GM10266 (cell line): ENCODE data around the gene LPIN1.
"Not testable (repeated sequence)": the region's sequence is repeated elsewhere in the genome, so short reads cannot be mapped to it uniquely, and the experiment has no call there.

Source experiments
- DNase-seq: peaks from one replicate; pipeline ENCODE4 v3.0.0; 2012; ENCODE audit errors: extremely low spot score
- TF ChIP-seq, protein P1 (sequence below): IDR thresholded peaks from 2 replicates; pipeline ENCODE4 v1.5.1; 2012; ENCODE audit warnings: mild to moderate bottlenecking, low read depth; ENCODE audit not compliant: control insufficient read depth, insufficient read depth; ENCODE audit errors: missing control alignments

LPIN1 gene

DNA sequence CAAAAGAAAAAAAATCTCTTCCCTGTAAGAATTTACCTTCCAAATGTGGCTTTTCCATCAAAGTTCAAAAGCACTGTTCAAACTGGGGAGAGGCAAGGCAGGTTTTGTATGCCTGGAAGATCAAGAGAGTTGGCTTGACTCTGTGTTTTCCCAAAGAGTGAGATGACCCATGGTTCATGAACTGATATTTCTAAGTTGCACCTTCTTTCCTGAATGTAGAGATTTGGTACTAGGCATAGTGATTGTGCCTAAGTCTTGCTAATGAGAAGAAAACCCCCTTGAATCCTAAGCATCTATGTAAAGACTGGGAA is 23.4 kb upstream of the LPIN1 start:
- TF ChIP-seq, protein P1, sequence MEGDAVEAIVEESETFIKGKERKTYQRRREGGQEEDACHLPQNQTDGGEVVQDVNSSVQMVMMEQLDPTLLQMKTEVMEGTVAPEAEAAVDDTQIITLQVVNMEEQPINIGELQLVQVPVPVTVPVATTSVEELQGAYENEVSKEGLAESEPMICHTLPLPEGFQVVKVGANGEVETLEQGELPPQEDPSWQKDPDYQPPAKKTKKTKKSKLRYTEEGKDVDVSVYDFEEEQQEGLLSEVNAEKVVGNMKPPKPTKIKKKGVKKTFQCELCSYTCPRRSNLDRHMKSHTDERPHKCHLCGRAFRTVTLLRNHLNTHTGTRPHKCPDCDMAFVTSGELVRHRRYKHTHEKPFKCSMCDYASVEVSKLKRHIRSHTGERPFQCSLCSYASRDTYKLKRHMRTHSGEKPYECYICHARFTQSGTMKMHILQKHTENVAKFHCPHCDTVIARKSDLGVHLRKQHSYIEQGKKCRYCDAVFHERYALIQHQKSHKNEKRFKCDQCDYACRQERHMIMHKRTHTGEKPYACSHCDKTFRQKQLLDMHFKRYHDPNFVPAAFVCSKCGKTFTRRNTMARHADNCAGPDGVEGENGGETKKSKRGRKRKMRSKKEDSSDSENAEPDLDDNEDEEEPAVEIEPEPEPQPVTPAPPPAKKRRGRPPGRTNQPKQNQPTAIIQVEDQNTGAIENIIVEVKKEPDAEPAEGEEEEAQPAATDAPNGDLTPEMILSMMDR, result no peak
- no peak for DNase-seq

DNA sequence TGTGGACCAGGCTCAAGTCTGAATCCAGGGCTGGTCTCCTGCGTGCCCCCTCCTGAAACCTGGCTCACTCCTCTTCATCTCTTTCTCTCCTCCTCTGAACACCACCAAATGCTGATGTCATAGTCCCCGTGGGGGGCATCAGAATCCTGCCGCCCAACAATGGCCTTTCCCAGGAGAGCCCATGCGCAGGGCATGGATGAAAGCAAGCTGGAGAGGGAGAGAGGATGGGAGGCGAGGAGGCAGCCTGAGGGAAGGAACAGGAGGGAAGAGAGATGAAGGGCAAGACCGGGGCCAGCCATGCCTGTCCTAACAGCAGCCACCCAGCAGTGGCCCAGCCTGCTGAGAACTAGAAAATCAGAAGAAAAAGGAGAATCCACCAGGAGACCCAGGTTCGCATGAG is 22.3 kb upstream of the LPIN1 start:
- no peak for DNase-seq
- TF ChIP-seq, protein P1, result no peak

DNA sequence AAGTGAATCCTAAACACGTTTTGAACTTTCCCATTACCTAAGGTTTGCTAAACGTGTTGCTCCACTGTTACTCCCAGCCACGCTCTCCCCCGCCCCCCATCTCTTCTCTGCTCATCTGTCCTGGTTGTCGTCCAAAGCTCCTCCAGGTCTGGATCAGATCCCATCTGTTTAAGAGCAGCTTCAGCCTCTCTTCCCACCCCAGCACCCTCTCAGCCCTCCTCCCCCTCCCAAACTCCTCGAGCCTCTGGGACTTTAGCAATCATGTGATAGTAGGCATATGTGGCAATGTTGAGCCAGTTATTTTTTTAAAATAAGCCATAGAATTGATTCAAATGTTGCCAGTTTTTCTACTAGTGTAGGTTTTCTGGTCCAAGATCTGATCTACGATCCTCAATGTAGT is 20.0 kb upstream of the LPIN1 start:
- DNase-seq, result no peak
- TF ChIP-seq, protein P1, result no peak

DNA sequence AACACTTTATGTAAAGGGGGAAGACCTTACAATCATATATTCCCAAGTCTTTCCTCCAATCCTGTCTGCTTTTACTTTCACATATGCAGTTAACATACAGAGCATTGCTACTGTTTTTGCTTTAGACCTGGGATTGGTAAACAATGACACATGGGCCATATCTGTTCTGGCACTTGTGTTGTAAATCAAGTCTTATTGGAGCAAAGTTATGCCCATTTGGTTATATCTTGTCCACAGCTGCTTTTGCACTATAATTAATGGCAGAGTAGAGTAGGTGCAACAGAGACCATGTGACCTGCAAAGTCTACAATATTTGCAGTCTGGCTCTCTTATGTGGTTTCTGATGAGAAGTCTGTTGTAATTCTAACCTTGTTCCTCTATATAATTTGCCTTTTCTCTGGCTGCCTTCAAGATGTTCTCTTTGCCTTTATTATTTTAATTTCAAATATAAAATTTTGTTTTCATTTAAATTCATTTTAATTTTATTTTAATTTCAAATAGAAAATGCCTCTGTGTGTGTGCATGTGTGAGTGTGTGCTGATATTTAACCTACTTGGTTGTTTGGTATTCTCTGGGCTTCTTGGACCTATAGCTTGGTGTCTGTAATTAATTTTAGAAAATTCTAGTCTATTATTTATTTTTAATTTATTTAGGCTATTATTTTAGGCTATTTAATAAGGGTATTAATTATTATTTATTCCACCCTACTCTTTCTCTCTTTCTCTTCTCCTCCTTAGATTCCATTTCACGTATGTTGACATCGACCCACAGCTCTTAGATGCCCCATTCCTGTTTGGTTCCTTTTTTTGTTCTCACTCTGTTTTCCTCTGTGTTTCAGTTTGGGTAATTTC is 16.8 kb upstream of the LPIN1 start:
- TF ChIP-seq, protein P1, result no peak
- DNase-seq, result no peak

DNA sequence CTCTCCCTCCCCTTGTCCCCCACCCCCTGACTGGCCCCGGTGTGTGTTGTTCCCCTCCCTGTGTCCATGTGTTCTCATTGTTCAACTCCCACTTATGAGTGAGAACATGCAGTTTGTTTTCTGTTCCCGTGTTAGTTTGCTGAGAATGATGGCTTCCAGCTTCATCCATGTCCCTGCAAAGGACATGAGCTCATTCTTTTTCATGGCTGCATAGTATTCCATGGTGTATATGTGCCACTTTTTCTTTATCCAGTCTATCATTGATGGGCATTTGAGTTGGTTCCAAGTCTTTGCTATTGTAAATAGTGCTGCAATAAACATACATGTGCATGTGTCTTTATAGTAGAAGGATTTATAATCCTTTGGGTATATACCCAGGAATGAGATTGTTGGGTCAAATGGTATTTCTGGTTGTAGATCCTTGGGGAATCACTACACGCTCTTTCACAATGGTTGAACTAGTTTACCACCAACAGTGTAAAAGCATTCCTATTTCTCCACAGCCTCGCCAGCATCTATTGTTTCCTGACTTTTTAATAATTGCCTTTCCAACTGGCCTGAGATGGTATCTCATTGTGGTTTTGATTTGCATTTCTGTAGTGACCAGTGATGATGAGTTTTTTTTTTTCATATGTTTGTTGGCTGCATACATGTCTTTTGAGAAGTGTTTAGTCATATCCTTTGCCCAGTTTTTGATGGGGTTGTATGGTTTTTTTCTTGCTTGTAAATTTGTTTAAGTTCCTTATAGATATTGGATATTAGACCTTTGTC is 15.0 kb upstream of the LPIN1 start:
- not testable (repeated sequence) for DNase-seq

DNA sequence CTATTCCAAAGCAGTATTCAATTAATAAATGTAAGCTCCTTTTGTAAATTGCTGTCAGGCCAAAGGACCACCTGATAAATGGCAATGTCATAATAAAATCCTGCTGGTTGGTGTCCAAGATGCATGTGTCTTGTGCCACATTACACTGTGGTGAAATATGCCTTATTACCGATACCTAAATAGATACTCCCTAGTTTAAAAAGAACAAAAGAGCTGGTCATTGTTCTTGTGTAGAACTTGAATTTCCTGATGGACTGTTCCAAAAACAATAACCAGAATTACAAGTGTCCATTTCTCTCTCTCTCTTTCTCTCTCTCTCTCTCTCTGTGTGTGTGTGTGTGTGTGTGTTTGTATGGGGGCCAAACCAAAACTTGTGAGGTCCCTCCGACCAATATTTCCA is 13.8 kb upstream of the LPIN1 start:
- TF ChIP-seq, protein P1, result no peak

DNA sequence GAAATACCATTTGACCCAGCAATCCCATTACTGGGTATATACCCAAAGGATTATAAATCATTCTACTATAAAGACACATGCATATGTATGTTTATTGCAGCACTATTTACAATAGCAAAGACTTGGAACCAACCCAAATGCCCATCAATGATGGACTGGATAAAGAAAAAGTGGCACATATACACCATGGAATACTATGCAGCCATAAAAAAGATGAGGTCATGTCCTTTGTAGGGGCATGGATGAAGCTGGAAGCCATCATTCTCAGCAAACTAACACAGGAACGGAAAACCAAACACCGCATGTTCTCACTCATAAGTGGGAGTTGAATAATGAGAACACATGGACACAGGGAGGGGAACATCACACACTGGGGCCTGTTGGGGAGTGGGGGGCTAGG is 8.6 kb upstream of the LPIN1 start:
- not testable (repeated sequence) for DNase-seq

More for the DNA sequence above, 13.8 kb upstream of the LPIN1 start:
- no peak for DNase-seq

DNA sequence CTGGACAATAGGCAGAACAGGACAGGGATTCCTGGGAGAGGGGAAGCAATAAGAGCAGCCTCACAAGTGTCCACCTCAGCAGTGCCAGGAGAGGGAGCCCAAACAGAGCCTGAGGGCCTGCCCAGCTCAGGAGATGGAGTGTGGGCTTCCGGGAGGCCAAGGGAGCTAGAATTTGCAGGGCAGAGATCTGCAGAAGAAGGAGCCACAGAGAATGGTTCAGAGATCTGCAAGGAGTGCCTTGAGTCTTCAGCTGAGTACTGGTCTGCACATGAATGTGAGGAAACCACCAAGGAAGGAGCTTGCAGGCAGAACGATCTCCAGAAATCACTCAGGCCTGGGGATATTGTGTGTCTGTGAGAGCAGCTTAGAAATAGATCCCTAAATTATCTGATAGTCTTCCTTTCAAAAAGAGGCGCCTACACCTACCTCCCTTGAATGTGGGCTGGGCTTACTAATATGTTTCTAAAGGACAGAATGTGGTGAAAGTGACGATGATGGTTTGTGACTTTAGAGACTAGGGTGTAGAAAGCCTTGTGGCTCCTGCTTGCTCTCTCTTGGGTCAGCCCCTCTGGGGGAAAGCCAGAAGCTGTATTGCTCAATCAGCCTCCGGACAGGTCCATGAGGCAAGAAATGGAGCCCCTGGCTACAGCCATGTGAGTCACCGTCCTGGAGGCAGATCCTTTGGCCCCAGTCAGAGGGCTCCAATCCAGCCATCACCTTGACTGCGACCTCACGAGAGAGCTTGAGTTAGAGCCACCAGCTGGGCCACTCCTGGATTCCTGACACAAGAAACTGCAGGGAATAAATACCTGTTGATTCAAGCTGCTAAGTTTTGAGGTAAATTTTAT is 7.6 kb upstream of the LPIN1 start:
- no peak for DNase-seq

More for the DNA sequence above, 7.6 kb upstream of the LPIN1 start:
- TF ChIP-seq, protein P1, result peak; percentile 62
